ENCODE measurements around the gene INTS1. TPM values are rescaled to one million over a fixed set of nuclear protein-coding genes. Genes with fewer than 3 reads are reported as not detected.

INTS1 gene
- polyA plus RNA-seq, 1 experiment: 21.8 TPM

- H3K4me3 ChIP-seq (ENCODE audit: low read depth, low read length): no peak overlapping the region
- CTCF ChIA-PET: interaction anchor here (0.6 to 5.7 kb wide), 24 partner anchors 9 to 594 kb away, joined by 3 to 53 read pairs (median 6); no protein-coding TSS in a partner anchor
- H3K36me3 ChIP-seq (ENCODE audit: control insufficient read depth, insufficient read depth, low read length): peaks cover 1% of the 10 kb centered on the region
- no peak for TF ChIP-seq CTCF (IDR thresholded peaks at IDR 0.05; ENCODE audit: insufficient read depth, low read depth, low read length)
- DNase-seq (ENCODE audit: low read depth): no peak
- POLR2A ChIA-PET: no interaction called here
- H3K27me3 ChIP-seq (ENCODE audit: control insufficient read depth, insufficient read depth, low read length): no peaks in the 10 kb centered on the region
These were observed 70.9 kb downstream of the INTS1 start for GRCh38 chr7:1433128-1433920.

- ChIA-PET POLR2A (no interaction called here), CTCF (interaction anchor here (0.6 to 5.7 kb wide), 30 partner anchors 9 to 593 kb away, joined by 3 to 53 read pairs (median 5); no protein-coding TSS in a partner anchor)
- Histone ChIP-seq H3K36me3 (ENCODE audit: control insufficient read depth, insufficient read depth, low read length) (no peaks in the 10 kb centered on the region; the same call in 1 of the 2 replicates), H3K4me3 (ENCODE audit: low read depth, low read length) (no peak overlapping the region), H3K27me3 (ENCODE audit: control insufficient read depth, insufficient read depth, low read length) (no peaks in the 10 kb centered on the region)
- peak; percentile 95 for TF ChIP-seq CTCF (IDR thresholded peaks at IDR 0.05; ENCODE audit: insufficient read depth, low read depth, low read length)
- no peak for DNase-seq (ENCODE audit: low read depth)
These were observed 71.6 kb downstream of the INTS1 start for GRCh38 chr7:1432411-1433082.

- POLR2A ChIA-PET: no interaction called here
- DNase-seq (ENCODE audit: low read depth): no peak
- CTCF ChIA-PET: interaction anchor here (0.7 to 5.7 kb wide), 24 partner anchors 9 to 257 kb away, joined by 3 to 53 read pairs (median 6); no protein-coding TSS in a partner anchor
- H3K4me3 ChIP-seq (ENCODE audit: low read depth, low read length): no peak overlapping the region
- H3K27me3 ChIP-seq (ENCODE audit: control insufficient read depth, insufficient read depth, low read length): no peaks in the 10 kb centered on the region
- no peaks in the 10 kb centered on the region; the same call in 1 of the 2 replicates for H3K36me3 ChIP-seq (ENCODE audit: control insufficient read depth, insufficient read depth, low read length)
- TF ChIP-seq CTCF (IDR thresholded peaks at IDR 0.05; ENCODE audit: insufficient read depth, low read depth, low read length): no peak
These were observed 72.4 kb downstream of the INTS1 start for GRCh38 chr7:1431634-1432380.

GRCh38 chr7:1431226-1431625, 73.0 kb downstream of the INTS1 start:
- no peak for TF ChIP-seq CTCF (IDR thresholded peaks at IDR 0.05; ENCODE audit: insufficient read depth, low read depth, low read length)
- no peak for DNase-seq (ENCODE audit: low read depth)
- POLR2A ChIA-PET: no interaction called here
- CTCF ChIA-PET: interaction anchor here (1.2 to 5.7 kb wide), 9 partner anchors 11 to 255 kb away, joined by 5 to 53 read pairs (median 11); no protein-coding TSS in a partner anchor
- no peak overlapping the region for H3K4me3 ChIP-seq (ENCODE audit: low read depth, low read length)
- no peaks in the 10 kb centered on the region for H3K27me3 ChIP-seq (ENCODE audit: control insufficient read depth, insufficient read depth, low read length)
- no peaks in the 10 kb centered on the region for H3K36me3 ChIP-seq (ENCODE audit: control insufficient read depth, insufficient read depth, low read length)
